K562 (cell line): ENCODE results near the gene GHSR. TPM values are rescaled to one million over a fixed set of nuclear protein-coding genes. Genes with fewer than 3 reads are reported as not detected.

Experiments used
- ATF3 ChIP-seq, 2 experiments: fragments of 450-650 bp in 1 of 2; sonication (generic) in 1 of 2; formaldehyde crosslinking in 1 of 2; IDR thresholded peaks in 1 of 2; conservative IDR thresholded peaks in 1 of 2; 2 replicates each; pipeline versions ENCODE4 v1.6.1 to v1.8.1; 2016 to 2023; ENCODE audit warnings: mild to moderate bottlenecking in 2 of 2, moderate library complexity in 2 of 2, inconsistent platforms in 1 of 2, missing genetic modification reagents in 1 of 2
- BACH1 ChIP-seq: fragments of 200-800 bp; sonication (Bioruptor generic); IDR thresholded peaks from 2 replicates; pipeline ENCODE4 v1.6.1; 2016; ENCODE audit warnings: missing genetic modification characterization, missing compliant biosample characterization
- E2F4 ChIP-seq: sonication (generic); formaldehyde crosslinking; IDR thresholded peaks from 2 replicates; pipeline ENCODE4 v1.8.0; 2022; ENCODE audit warnings: mild to moderate bottlenecking, low read depth, missing genetic modification reagents
- HDAC1 ChIP-seq, 2 experiments: fragments of 450-650 bp; IDR thresholded peaks; 2 replicates each; pipeline ENCODE4 v1.6.1; 2016 to 2017; ENCODE audit warnings: inconsistent platforms in 1 of 2, mild to moderate bottlenecking in 1 of 2, moderate library complexity in 1 of 2
- HEY1 ChIP-seq: fragments of 250-450 bp; sonication (Bioruptor Pico); IDR thresholded peaks from 2 replicates; pipeline ENCODE4 v1.5.0; 2020; ENCODE audit warnings: mild to moderate bottlenecking, moderate library complexity, borderline replicate concordance
- NFE2 ChIP-seq: IDR thresholded peaks from 2 replicates; pipeline ENCODE4 v1.6.1; 2014; ENCODE audit warnings: antibody characterized with exemption, low read depth
- SMAD1 ChIP-seq: fragments of 150-350 bp; IDR thresholded peaks from 2 replicates; pipeline ENCODE4 v1.6.1; 2014; ENCODE audit warnings: low read length, low read depth; ENCODE audit not compliant: partially characterized antibody
- ZBTB33 ChIP-seq: sonication (generic); formaldehyde crosslinking; IDR thresholded peaks from 2 replicates; pipeline ENCODE4 v1.8.1; 2023; ENCODE audit warnings: mild to moderate bottlenecking, missing genetic modification reagents
- polyA plus RNA-seq, 8 experiments: library from polyadenylated mRNA; depleted of rRNA in 4 of 8; stranded (reverse) in 5 of 8; unstranded in 3 of 8; fragments of >200 nt; fragmentation: Nextera tagmentation in 2 of 8; fragmentation: Illumina TruSeq in 1 of 8; extraction: Ambion mirVana in 2 of 8; extraction: Trizol in 1 of 8; gene quantifications; 2 replicates each; pipeline versions ENCODE4 v1.2.1 to v1.2.3, GENCODE V29; 2011 to 2014; ENCODE audit warnings: inconsistent platforms in 1 of 8, missing spikeins in 1 of 8
- total RNA-seq, 7 experiments: library from RNA; depleted of rRNA in 6 of 7; stranded (reverse); fragments of >200 nt in 6 of 7; fragmentation: Illumina TruSeq in 2 of 7; extraction: Trizol in 2 of 7; gene quantifications; 2 replicates each; pipeline versions ENCODE4 v1.2.1 to v1.2.3, GENCODE V29; 2011 to 2021; ENCODE audit warnings: low replicate concordance in 1 of 7

Gene GHSR
- total and polyA plus RNA-seq, 9 of the 15 experiments (the other 6 are each of a cell fraction or from before 2014, with no cell fraction given), result not detected

- TF ChIP-seq HDAC1 (IDR thresholded peaks at IDR 0.05) (no peak), NFE2 (no peak), SMAD1 (no peak), HEY1 (CRISPR knock-in tag) (no peak), E2F4 (CRISPR knock-in tag) (no peak), ATF3 (IDR thresholded peaks at IDR 0.05) (no peak), ATF3 (CRISPR knock-in tag; conservative IDR thresholded peaks at IDR 0.05) (no peak), ZBTB33 (CRISPR knock-in tag) (no peak), BACH1 (no peak)
These were observed 10.5 kb downstream of the GHSR start (continued) for GRCh38 chr3:172437713-172438112.
